ENCODE data around the gene ULK2.
A peak's percentile ranks its signal among the peaks of the same experiment; 100 is the strongest.
"Not testable (repeated sequence)": the region's sequence is repeated elsewhere in the genome, so short reads cannot be mapped to it uniquely, and the experiment has no call there.

ULK2 gene

GRCh38 chr17:19867329-19868078 is at the start of gene ULK2:
ULK2 (minus strand) TSS chr17:19867936; CDS start chr17:19867417, 519 bp downstream.
- DNase-seq = peak; percentile 71

GRCh38 chr17:19915245-19915978 is 47.7 kb upstream of the ULK2 start:
- no peak for DNase-seq

GRCh38 chr17:19911033-19911432 is 43.3 kb upstream of the ULK2 start:
- no peak for DNase-seq

- DNase-seq = no peak
Observed at GRCh38 chr17:19909139-19909538, 41.4 kb upstream of the ULK2 start.

- no peak for DNase-seq
Observed at GRCh38 chr17:19905502-19905901, 37.8 kb upstream of the ULK2 start.

- DNase-seq = no peak
Observed at GRCh38 chr17:19904924-19905323, 37.2 kb upstream of the ULK2 start.

GRCh38 chr17:19904412-19904811 is 36.7 kb upstream of the ULK2 start:
- no peak for DNase-seq

GRCh38 chr17:19900809-19901208 is 33.1 kb upstream of the ULK2 start:
- DNase-seq = no peak

- no peak for DNase-seq
Observed at GRCh38 chr17:19897903-19898302, 30.2 kb upstream of the ULK2 start.

- no peak for DNase-seq
Observed at GRCh38 chr17:19897090-19897837, 29.5 kb upstream of the ULK2 start.

- DNase-seq = no peak
Observed at GRCh38 chr17:19896679-19897078, 28.9 kb upstream of the ULK2 start.

GRCh38 chr17:19890554-19890953 is 22.8 kb upstream of the ULK2 start:
- not testable (repeated sequence) for DNase-seq

GRCh38 chr17:19890001-19890400 is 22.3 kb upstream of the ULK2 start:
- DNase-seq = not testable (repeated sequence)

GRCh38 chr17:19886116-19886515 is 18.4 kb upstream of the ULK2 start:
- DNase-seq = no peak

- no peak for DNase-seq
Observed at GRCh38 chr17:19883537-19884215, 15.9 kb upstream of the ULK2 start.

GRCh38 chr17:19880393-19880792 is 12.7 kb upstream of the ULK2 start:
- DNase-seq = no peak

- peak; percentile 83 for DNase-seq
Observed at GRCh38 chr17:19877364-19877945, 9.7 kb upstream of the ULK2 start.

- DNase-seq = peak; percentile 88
Observed at GRCh38 chr17:19876529-19877161, 8.9 kb upstream of the ULK2 start.

GRCh38 chr17:19874256-19874655 is 6.5 kb upstream of the ULK2 start:
- no peak for DNase-seq

GRCh38 chr17:19873346-19873745 is 5.6 kb upstream of the ULK2 start:
- no peak for DNase-seq

- DNase-seq = no peak
Observed at GRCh38 chr17:19868079-19868395, 301 bp upstream of the ULK2 start.

- peak; percentile 85 for DNase-seq
Observed at GRCh38 chr17:19867079-19867328, 732 bp downstream of the ULK2 start.

- DNase-seq = no peak
Observed at GRCh38 chr17:19865021-19865420, 2.7 kb downstream of the ULK2 start.
